Measurements from ENCODE around the gene OR2Y1.

DNA sequence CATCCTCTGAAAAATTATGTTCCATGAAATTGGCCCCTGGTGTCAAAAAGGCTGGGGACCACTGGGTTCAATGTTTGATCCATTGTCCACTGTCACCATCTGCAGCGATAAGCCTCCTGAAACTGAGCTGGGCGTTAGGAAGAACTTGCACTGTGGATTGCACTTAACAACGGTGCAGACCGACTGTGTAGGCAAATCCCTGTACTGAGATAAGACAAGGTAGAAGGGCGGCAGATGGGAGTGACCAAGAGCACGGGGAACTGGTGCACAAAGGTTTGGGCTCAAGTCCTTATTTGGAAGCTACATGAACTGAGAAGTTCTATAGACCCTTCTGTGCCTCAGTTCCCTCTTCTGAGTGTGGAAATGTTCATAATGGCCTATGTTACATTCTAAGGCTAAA is 48.8 kb downstream of the OR2Y1 start:
- TF ChIP-seq, protein P1, sequence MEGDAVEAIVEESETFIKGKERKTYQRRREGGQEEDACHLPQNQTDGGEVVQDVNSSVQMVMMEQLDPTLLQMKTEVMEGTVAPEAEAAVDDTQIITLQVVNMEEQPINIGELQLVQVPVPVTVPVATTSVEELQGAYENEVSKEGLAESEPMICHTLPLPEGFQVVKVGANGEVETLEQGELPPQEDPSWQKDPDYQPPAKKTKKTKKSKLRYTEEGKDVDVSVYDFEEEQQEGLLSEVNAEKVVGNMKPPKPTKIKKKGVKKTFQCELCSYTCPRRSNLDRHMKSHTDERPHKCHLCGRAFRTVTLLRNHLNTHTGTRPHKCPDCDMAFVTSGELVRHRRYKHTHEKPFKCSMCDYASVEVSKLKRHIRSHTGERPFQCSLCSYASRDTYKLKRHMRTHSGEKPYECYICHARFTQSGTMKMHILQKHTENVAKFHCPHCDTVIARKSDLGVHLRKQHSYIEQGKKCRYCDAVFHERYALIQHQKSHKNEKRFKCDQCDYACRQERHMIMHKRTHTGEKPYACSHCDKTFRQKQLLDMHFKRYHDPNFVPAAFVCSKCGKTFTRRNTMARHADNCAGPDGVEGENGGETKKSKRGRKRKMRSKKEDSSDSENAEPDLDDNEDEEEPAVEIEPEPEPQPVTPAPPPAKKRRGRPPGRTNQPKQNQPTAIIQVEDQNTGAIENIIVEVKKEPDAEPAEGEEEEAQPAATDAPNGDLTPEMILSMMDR (IDR thresholded peaks at IDR 0.05) = no peak
- no peak for TF ChIP-seq POLR2AphosphoS5 (IDR thresholded peaks at IDR 0.05)

Measured in stomach (tissue), 4 donors.